Ascending aorta (tissue), 2 donors: Measurements from ENCODE around the gene TEKTIP1. TPM values are rescaled to one million over a fixed set of nuclear protein-coding genes. Genes with fewer than 3 reads are reported as not detected.

ENCODE experiments used
- DNase-seq, 2 donors: peaks; one replicate each; pipeline ENCODE4 v3.0.0-alpha.2; 2019; ENCODE audit warnings: low spot score in 2 of 2
- H3K27ac ChIP-seq, 2 donors: fragments of 200-600 bp; sonication (generic); one replicate each; pipeline ENCODE4 v1.5.1; 2016 to 2017; ENCODE audit warnings: mild to moderate bottlenecking in 1 of 2
- H3K27me3 ChIP-seq: fragments of 200-600 bp; sonication (generic); one replicate; pipeline ENCODE4 v1.5.1; 2017
- H3K36me3 ChIP-seq, 2 donors: fragments of 200-600 bp; sonication (generic); one replicate each; pipeline ENCODE4 v1.5.1; 2016
- H3K4me1 ChIP-seq, 2 donors: fragments of 200-600 bp; sonication (generic); one replicate each; pipeline ENCODE4 v1.5.1; 2016 to 2017; ENCODE audit warnings: mild to moderate bottlenecking in 1 of 2
- H3K4me3 ChIP-seq, 2 donors: fragments of 200-600 bp; sonication (generic); one replicate each; pipeline ENCODE4 v1.5.1; 2016 to 2017; ENCODE audit warnings: mild to moderate bottlenecking in 1 of 2
- H3K9me3 ChIP-seq, 2 donors: fragments of 200-600 bp; sonication (generic); one replicate each; pipeline ENCODE4 v1.5.1; 2016
- intact Hi-C: fragments of 100-400 bp; cut with DNase I; formaldehyde crosslinking; loops from one replicate; pipeline ENCODE4 v1.15.1; 2023
- total RNA-seq: library from RNA; depleted of rRNA; stranded (reverse); fragments of >200 nt; gene quantifications from one replicate; pipeline ENCODE4 v1.1.0, GENCODE V29; 2016
- TF ChIP-seq, protein P1 (sequence below), 3 experiments: fragments of 200-600 bp in 2 of 3; fragments of 450-650 bp in 1 of 3; sonication (generic) in 2 of 3; IDR thresholded peaks; one replicate each; pipeline ENCODE4 v1.5.1; 2016 to 2019; ENCODE audit warnings: antibody characterized with exemption in 3 of 3, mild to moderate bottlenecking in 1 of 3, moderate library complexity in 1 of 3

TEKTIP1 gene
- total RNA-seq, 1 donor from 2014 or later, result not detected

DNA sequence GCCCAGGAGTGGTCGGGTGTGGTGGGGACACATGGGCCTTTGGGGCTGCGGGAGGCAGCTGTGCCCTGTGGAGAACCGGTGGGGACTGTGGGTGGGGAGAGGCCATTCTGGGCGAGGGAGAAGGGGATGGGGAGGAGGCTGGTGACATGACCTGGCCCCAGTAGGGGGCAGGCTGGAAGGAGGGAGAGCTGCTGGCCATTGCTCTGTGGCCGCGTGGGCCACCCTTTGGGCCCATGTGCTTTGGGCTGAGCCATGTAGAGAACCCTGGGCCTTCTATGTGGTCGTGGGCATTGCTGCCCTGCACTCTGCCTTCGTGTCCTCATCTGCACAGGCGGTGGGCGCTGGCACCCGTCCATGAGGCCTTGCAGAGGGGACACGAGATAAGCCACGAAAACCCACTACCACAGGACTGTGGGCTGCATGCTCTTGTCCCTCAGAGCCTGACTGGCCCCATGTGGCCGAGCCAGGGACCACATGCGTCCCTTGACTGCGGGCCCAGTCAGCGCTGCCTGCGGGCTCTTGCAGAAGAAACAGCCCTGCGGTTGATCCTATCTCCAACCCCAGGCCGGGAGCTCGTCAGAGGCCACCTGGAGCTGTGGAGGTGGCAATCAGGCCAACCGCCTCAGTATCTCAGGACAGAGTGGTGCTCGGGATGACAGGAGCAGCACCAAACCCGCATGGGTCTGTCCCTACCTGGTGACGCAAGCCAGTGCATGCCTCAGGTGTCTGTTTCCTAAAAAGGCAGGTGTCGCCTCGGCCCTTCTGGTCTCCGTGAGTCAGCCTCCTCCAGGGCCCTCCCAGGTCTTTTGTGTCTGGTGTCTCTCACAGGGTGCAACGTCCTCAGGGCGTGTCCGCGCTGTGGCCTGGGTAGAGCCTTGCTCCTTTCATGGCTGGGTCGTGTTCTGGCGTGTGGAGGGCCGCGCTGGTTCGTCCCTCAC, 18.5 kb upstream of the TEKTIP1 start:
- Histone ChIP-seq H3K36me3 (peaks cover 20 to 42% of the 10 kb centered on the region in 2 donors), H3K27ac (no peak overlapping the region)

DNA sequence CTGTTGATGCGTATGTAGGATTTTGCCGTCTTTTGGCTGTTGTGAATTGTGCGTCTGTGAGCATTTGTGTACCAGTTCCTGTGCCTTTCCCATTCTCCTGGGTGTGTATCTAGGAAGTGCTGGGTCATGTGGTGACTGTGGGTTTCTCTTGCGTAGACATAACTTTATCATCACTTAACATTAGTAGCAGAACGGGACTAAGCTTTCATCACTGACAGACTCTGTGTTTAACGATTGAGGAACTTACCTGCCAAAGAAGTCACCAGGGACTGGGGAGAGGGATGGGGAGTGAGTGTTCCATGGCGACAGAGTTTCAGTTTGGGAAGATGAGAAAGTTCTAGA, 17.9 kb upstream of the TEKTIP1 start:
- no peaks in the 10 kb centered on the region for H3K9me3 ChIP-seq
- no peaks in the 10 kb centered on the region for H3K27me3 ChIP-seq
- no peak for DNase-seq
- H3K4me1 ChIP-seq, result no peaks in the 10 kb centered on the region
- no peak overlapping the region for H3K4me3 ChIP-seq
- no peak overlapping the region for H3K27ac ChIP-seq
- TF ChIP-seq, protein P1, sequence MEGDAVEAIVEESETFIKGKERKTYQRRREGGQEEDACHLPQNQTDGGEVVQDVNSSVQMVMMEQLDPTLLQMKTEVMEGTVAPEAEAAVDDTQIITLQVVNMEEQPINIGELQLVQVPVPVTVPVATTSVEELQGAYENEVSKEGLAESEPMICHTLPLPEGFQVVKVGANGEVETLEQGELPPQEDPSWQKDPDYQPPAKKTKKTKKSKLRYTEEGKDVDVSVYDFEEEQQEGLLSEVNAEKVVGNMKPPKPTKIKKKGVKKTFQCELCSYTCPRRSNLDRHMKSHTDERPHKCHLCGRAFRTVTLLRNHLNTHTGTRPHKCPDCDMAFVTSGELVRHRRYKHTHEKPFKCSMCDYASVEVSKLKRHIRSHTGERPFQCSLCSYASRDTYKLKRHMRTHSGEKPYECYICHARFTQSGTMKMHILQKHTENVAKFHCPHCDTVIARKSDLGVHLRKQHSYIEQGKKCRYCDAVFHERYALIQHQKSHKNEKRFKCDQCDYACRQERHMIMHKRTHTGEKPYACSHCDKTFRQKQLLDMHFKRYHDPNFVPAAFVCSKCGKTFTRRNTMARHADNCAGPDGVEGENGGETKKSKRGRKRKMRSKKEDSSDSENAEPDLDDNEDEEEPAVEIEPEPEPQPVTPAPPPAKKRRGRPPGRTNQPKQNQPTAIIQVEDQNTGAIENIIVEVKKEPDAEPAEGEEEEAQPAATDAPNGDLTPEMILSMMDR (IDR thresholded peaks at IDR 0.05), result no peak
- peaks cover 25 to 46% of the 10 kb centered on the region in 2 donors for H3K36me3 ChIP-seq
- intact Hi-C loops, result no loop called here

More for the DNA sequence above, 18.5 kb upstream of the TEKTIP1 start:
- Histone ChIP-seq H3K9me3 (no peaks in the 10 kb centered on the region), H3K4me3 (no peak overlapping the region), H3K27me3 (no peaks in the 10 kb centered on the region), H3K4me1 (no peaks in the 10 kb centered on the region)
- peak in 1 of 2 donors; percentile 59 for DNase-seq
- intact Hi-C loops, result no loop called here
- TF ChIP-seq, protein P1 (IDR thresholded peaks at IDR 0.05), result no peak

DNA sequence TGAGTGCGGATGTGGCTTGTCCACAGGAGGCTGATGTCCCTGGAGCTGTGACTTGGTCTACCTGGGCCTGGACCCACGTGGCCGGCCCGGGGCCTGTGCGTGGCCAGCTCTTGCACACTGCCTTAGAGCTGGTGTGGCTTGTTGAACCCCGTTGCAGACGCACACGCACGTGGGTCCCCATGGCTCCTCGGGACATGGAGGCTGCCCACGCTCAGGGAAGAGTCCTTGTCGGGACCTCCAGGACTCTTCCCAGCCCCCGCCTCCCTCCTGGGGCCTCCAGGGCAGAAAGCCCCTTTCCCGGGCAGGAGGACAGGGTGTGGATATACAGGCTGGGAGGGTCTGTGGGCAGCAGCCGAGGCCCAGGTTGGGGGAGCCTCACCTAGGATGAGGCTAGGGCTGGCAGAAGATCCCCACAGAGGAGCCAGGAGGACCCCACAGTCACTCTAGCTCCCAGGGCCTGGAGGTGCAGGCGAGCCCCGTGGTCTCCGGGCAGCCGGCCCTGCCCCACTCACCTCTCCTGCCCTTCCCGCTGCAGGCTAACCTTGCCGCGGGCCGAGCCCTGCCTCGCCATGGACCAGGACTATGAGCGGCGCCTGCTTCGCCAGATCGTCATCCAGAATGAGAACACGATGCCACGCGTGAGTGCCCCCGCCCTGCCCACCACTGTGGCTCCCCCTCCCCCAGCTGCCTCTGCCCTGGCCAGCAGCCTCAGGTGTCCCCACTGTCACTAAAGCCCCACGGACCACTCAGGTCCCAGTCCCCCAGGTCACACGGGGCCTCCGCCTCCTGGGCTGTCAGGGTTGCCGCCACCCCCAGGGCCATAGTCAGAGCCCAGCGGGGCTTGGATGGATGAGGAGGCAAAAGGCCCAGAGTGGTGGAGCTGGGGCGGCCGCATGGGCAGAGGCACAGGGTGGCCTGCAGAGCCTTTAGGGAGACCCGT, 16.3 kb upstream of the TEKTIP1 start:
- Histone ChIP-seq H3K9me3 (no peaks in the 10 kb centered on the region), H3K27me3 (no peaks in the 10 kb centered on the region), H3K36me3 (peaks cover 41 to 61% of the 10 kb centered on the region in 2 donors), H3K4me1 (no peaks in the 10 kb centered on the region), H3K4me3 (no peak overlapping the region), H3K27ac (no peak overlapping the region)
- no peak for DNase-seq
- intact Hi-C loops, result no loop called here
- TF ChIP-seq, protein P1 (IDR thresholded peaks at IDR 0.05), result no peak

DNA sequence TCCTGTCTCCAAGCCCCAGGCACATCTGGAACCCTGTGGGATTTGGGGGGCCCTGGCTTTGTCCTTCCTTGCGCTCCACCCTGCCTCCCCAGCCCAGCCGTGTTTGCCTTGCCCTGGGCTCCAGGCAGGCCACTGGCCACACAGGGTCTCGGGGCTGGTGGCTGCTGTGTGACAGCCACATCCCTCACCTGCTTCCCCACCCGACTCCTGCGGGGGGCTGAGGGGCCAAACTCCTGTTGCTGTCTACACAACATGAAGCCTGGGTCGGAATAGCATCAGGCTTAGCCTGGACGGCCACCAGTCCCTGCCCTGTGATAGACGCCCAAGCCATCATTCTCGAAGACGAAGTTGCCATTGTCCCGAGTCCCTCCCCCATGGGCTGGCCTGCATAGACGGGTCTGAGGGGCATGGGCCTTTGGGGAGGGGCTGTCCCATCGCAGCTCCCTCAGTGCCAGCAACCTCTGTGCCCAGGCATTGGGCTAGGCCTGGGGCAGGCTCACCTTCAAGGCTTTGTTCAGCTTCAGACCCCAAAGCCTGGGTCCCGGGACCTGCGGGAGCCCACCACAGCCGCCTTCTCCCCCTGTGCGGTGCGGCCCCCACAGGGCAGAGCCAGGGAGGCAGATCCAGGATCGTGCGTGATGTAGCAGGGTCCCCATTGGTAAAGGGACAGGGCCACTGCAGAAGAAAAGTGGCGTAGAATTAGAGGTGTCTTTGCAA, 15.5 kb upstream of the TEKTIP1 start:
- no peak overlapping the region for H3K27ac ChIP-seq
- H3K4me1 ChIP-seq, result no peaks in the 10 kb centered on the region
- H3K9me3 ChIP-seq, result no peaks in the 10 kb centered on the region
- no peak for DNase-seq
- peaks cover 48 to 67% of the 10 kb centered on the region in 2 donors for H3K36me3 ChIP-seq
- H3K27me3 ChIP-seq, result no peaks in the 10 kb centered on the region
- H3K4me3 ChIP-seq, result no peak overlapping the region
- intact Hi-C loops, result no loop called here
- TF ChIP-seq, protein P1 (IDR thresholded peaks at IDR 0.05), result no peak
